ENCODE data around the gene MTM1. TPM values are rescaled to one million over a fixed set of nuclear protein-coding genes. Genes with fewer than 3 reads are reported as not detected.

Gene MTM1
- total and polyA plus RNA-seq, 2 experiments from 2014 or later, result 8.7 to 15.4 TPM

- Histone ChIP-seq H4K20me1 (ENCODE audit: insufficient read depth, poor library complexity, severe bottlenecking) (no peaks in the 10 kb centered on the region), H3K36me3 (replicated peaks; ENCODE audit: insufficient read depth, low read depth) (no peaks in the 10 kb centered on the region), H3K9me2 (replicated peaks; ENCODE audit: insufficient read depth) (no peaks in the 10 kb centered on the region), H3K4me3 (no peak overlapping the region), H3K4me2 (no peak overlapping the region), H3K27me3 (no peaks in the 10 kb centered on the region), H2AFZ (no peak overlapping the region), H3K4me1 (ENCODE audit: insufficient read depth) (no peaks in the 10 kb centered on the region), H3K27ac (no peak overlapping the region), H3K9me3 (ENCODE audit: low read depth) (no peaks in the 10 kb centered on the region), H3K79me2 (no peaks in the 10 kb centered on the region)
- TF ChIP-seq EZH2phosphoT487 (IDR thresholded peaks at IDR 0.05; ENCODE audit: low read depth, severe bottlenecking, unreplicated experiment) (no peak), EZH2 (IDR thresholded peaks at IDR 0.05; ENCODE audit: borderline replicate concordance) (no peak), CTCF (IDR thresholded peaks at IDR 0.05; ENCODE audit: poor library complexity) (no peak)
- DNase-seq (ENCODE audit: low spot score), result no peak
Measured at GRCh38 chrX:150623583-150623982, 55.2 kb downstream of the MTM1 start.

GRCh38 chrX:150625097-150625496 is 56.7 kb downstream of the MTM1 start:
- no peak for DNase-seq (ENCODE audit: low spot score)
- no peak overlapping the region for H3K4me3 ChIP-seq
- no peaks in the 10 kb centered on the region for H3K36me3 ChIP-seq (replicated peaks; ENCODE audit: insufficient read depth, low read depth)
- H2AFZ ChIP-seq, result no peak overlapping the region
- no peak overlapping the region for H3K4me2 ChIP-seq
- no peaks in the 10 kb centered on the region for H3K9me3 ChIP-seq (ENCODE audit: low read depth)
- H3K9me2 ChIP-seq (replicated peaks; ENCODE audit: insufficient read depth), result no peaks in the 10 kb centered on the region
- no peaks in the 10 kb centered on the region for H4K20me1 ChIP-seq (ENCODE audit: insufficient read depth, poor library complexity, severe bottlenecking)
- TF ChIP-seq CTCF (IDR thresholded peaks at IDR 0.05; ENCODE audit: poor library complexity) (no peak), EZH2phosphoT487 (IDR thresholded peaks at IDR 0.05; ENCODE audit: low read depth, severe bottlenecking, unreplicated experiment) (no peak), EZH2 (IDR thresholded peaks at IDR 0.05; ENCODE audit: borderline replicate concordance) (no peak)
- no peak overlapping the region for H3K27ac ChIP-seq
- 60% methylated on average over 6 of the region's 6 CpGs for WGBS (ENCODE audit: low lambda C conversion rate, missing lambda C conversion rate)
- no peaks in the 10 kb centered on the region for H3K79me2 ChIP-seq
- no peaks in the 10 kb centered on the region for H3K4me1 ChIP-seq (ENCODE audit: insufficient read depth)
- H3K27me3 ChIP-seq, result no peaks in the 10 kb centered on the region

DNA sequence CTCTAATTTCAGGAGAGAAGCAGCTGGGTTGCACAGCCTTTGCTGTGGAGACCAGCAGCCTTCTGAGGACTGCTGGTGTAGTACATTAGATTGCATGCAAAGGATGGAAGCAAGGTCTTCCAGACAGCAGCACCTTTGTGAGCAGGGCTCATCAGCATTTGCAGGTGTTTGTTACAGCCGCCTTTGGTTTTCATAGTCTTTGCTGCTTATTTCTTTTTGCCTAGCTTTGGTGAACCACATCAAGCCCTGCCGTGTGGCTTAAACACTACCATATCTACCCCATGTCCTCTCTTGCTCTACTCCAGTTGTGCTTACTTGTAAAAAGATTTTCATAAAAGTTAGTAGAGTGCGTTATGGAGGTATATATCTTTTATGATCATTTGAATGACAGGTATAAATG is 57.5 kb downstream of the MTM1 start:
- WGBS (ENCODE audit: low lambda C conversion rate, missing lambda C conversion rate), result 97% methylated on average over 3 of the region's 3 CpGs
- TF ChIP-seq EZH2 (IDR thresholded peaks at IDR 0.05; ENCODE audit: borderline replicate concordance) (no peak), EZH2phosphoT487 (IDR thresholded peaks at IDR 0.05; ENCODE audit: low read depth, severe bottlenecking, unreplicated experiment) (no peak), CTCF (IDR thresholded peaks at IDR 0.05; ENCODE audit: poor library complexity) (no peak)
- H3K36me3 ChIP-seq (replicated peaks; ENCODE audit: insufficient read depth, low read depth), result no peaks in the 10 kb centered on the region
- H2AFZ ChIP-seq, result no peak overlapping the region
- H3K4me3 ChIP-seq, result no peak overlapping the region
- no peaks in the 10 kb centered on the region for H3K9me2 ChIP-seq (replicated peaks; ENCODE audit: insufficient read depth)
- no peaks in the 10 kb centered on the region for H3K27me3 ChIP-seq
- no peak for DNase-seq (ENCODE audit: low spot score)
- H3K9me3 ChIP-seq (ENCODE audit: low read depth), result no peaks in the 10 kb centered on the region
- no peaks in the 10 kb centered on the region for H4K20me1 ChIP-seq (ENCODE audit: insufficient read depth, poor library complexity, severe bottlenecking)
- H3K79me2 ChIP-seq, result no peaks in the 10 kb centered on the region
- no peak overlapping the region for H3K4me2 ChIP-seq
- H3K4me1 ChIP-seq (ENCODE audit: insufficient read depth), result no peaks in the 10 kb centered on the region
- no peak overlapping the region for H3K27ac ChIP-seq

DNA sequence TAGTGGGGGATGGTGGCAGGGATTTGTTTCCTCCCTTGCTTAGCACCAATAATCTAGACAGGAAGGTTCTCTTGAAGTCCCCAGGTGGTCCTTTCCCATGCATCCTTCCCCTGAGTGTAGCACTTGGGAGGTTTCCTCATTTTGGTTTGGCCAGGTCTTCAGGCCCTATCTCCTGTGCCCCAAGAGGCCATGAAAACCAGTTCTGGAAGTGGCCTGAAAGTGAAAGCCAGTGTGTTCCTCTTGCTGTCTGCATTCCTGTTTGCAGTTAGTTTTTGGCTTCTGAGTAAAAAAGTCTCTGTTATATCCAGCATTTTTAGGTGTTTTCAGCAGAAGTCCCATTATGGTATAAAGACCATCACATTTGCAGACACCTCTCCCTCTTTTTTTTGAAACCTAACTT is 59.5 kb downstream of the MTM1 start:
- no peak overlapping the region for H3K4me2 ChIP-seq
- no peaks in the 10 kb centered on the region for H3K27me3 ChIP-seq
- no peak for DNase-seq (ENCODE audit: low spot score)
- no peaks in the 10 kb centered on the region for H3K4me1 ChIP-seq (ENCODE audit: insufficient read depth)
- no peaks in the 10 kb centered on the region for H3K36me3 ChIP-seq (replicated peaks; ENCODE audit: insufficient read depth, low read depth)
- no peaks in the 10 kb centered on the region for H4K20me1 ChIP-seq (ENCODE audit: insufficient read depth, poor library complexity, severe bottlenecking)
- H3K4me3 ChIP-seq, result no peak overlapping the region
- no peaks in the 10 kb centered on the region for H3K79me2 ChIP-seq
- no peaks in the 10 kb centered on the region for H3K9me3 ChIP-seq (ENCODE audit: low read depth)
- no peaks in the 10 kb centered on the region for H3K9me2 ChIP-seq (replicated peaks; ENCODE audit: insufficient read depth)
- TF ChIP-seq EZH2 (IDR thresholded peaks at IDR 0.05; ENCODE audit: borderline replicate concordance), result no peak
- TF ChIP-seq CTCF (IDR thresholded peaks at IDR 0.05; ENCODE audit: poor library complexity), result no peak
- no peak for TF ChIP-seq EZH2phosphoT487 (IDR thresholded peaks at IDR 0.05; ENCODE audit: low read depth, severe bottlenecking, unreplicated experiment)
- no peak overlapping the region for H2AFZ ChIP-seq
- no peak overlapping the region for H3K27ac ChIP-seq

All from hepatocyte (in vitro differentiated cells).